Panc1 (cell line): ENCODE measurements around the gene SLC35F1. TPM values are rescaled to one million over a fixed set of nuclear protein-coding genes. Genes with fewer than 3 reads are reported as not detected.

Experiments used
- ATAC-seq: fragments of 200-7000 bp; cut with Tn5 transposase; 2 replicates; pipeline ENCODE4 v1.9.1; 2020; ENCODE audit warnings: mild to moderate bottlenecking, moderate library complexity
- BruUV-seq: library from RNA; stranded (reverse); fragments of 400-500 nt; replicated peaks from 2 replicates; lab custom pipeline; 2021; lab: Mats Ljungman, UMichigan
- CTCF ChIA-PET: fragments of 300-600 bp; sonication (Branson Sonifier 250); formaldehyde crosslinking; loops from one replicate; lab custom pipeline; 2022; ENCODE audit warnings: antibody characterized with exemption; lab: Charles Lee
- POLR2A ChIA-PET: fragments of 300-600 bp; sonication (Branson Sonifier 250); formaldehyde crosslinking; loops from one replicate; lab custom pipeline; 2022; ENCODE audit warnings: antibody characterized with exemption; lab: Charles Lee
- DNase-seq: peaks from one replicate; pipeline ENCODE4 v3.0.0-alpha.2; 2010; ENCODE audit warnings: low read depth, low spot score
- H3K27ac ChIP-seq: 2 replicates; pipeline ENCODE4 v1.5.1; 2011; ENCODE audit warnings: mild to moderate bottlenecking, low read length, inconsistent platforms
- H3K27me3 ChIP-seq: fragments of 200-500 bp; sonication (Bioruptor generic); 2 replicates; pipeline ENCODE4 v1.6.0; 2014; ENCODE audit warnings: low read length, inconsistent platforms; ENCODE audit not compliant: control insufficient read depth, insufficient read depth
- H3K36me3 ChIP-seq: fragments of 200-500 bp; sonication (Bioruptor generic); 2 replicates; pipeline ENCODE4 v1.5.1; 2014; ENCODE audit warnings: inconsistent platforms, mild to moderate bottlenecking, low read length, moderate library complexity; ENCODE audit not compliant: control insufficient read depth, insufficient read depth
- H3K4me1 ChIP-seq: 2 replicates; pipeline ENCODE4 v1.5.1; 2011; ENCODE audit warnings: inconsistent platforms, mild to moderate bottlenecking, low read length, moderate library complexity; ENCODE audit not compliant: control insufficient read depth, insufficient read depth
- H3K4me3 ChIP-seq, 2 experiments: 2 replicates each; pipeline ENCODE4 v1.5.1; 2011 to 2012; ENCODE audit warnings: low read depth in 2 of 2, low read length in 2 of 2, mild to moderate bottlenecking in 2 of 2, inconsistent platforms in 1 of 2, moderate library complexity in 1 of 2
- H3K9me3 ChIP-seq: fragments of 200-500 bp; sonication (Bioruptor generic); 2 replicates; pipeline ENCODE4 v1.5.1; 2014; ENCODE audit warnings: low read depth, mild to moderate bottlenecking, inconsistent platforms, low read length, moderate library complexity; ENCODE audit not compliant: control insufficient read depth, insufficient read depth
- CTCF ChIP-seq: fragments of 450-650 bp; IDR thresholded peaks from 2 replicates; pipeline ENCODE4 v1.5.1; 2017; ENCODE audit warnings: mild to moderate bottlenecking
- POLR2AphosphoS5 ChIP-seq: IDR thresholded peaks from 2 replicates; pipeline ENCODE4 v1.6.1; 2012; ENCODE audit warnings: mild to moderate bottlenecking, low read depth, low read length, moderate library complexity
- REST ChIP-seq, 2 experiments: IDR thresholded peaks; 2 replicates each; pipeline ENCODE4 v1.6.1; 2011 to 2012; ENCODE audit warnings: low read depth in 2 of 2, control low read depth in 1 of 2, low read length in 1 of 2, mild to moderate bottlenecking in 1 of 2, moderate library complexity in 1 of 2; ENCODE audit not compliant: insufficient read depth in 1 of 2
- SIN3A ChIP-seq: IDR thresholded peaks from 2 replicates; pipeline ENCODE4 v1.6.1; 2012; ENCODE audit warnings: low read depth, mild to moderate bottlenecking, low read length, moderate library complexity, borderline replicate concordance; ENCODE audit not compliant: insufficient read depth
- TCF7L2 ChIP-seq: IDR thresholded peaks from 2 replicates; pipeline ENCODE4 v1.6.1; 2011; ENCODE audit warnings: mild to moderate bottlenecking, low read depth, low read length, inconsistent platforms
- in situ Hi-C: cut with HindIII; loops from 2 replicates; pipeline ENCODE4 v1.10.0; 2016; ENCODE audit warnings: low sequenced_read_pairs, low pct_unique_long_range_greater_than_20kb
- intact Hi-C: fragments of 100-400 bp; cut with micrococcal nuclease; formaldehyde crosslinking; loops from one replicate; pipeline ENCODE4 v1.10.0; 2022; ENCODE audit not compliant: unreplicated experiment
- total RNA-seq: library from RNA; stranded (reverse); gene quantifications from one replicate; pipeline ENCODE4 v1.2.1, GENCODE V29; 2021; ENCODE audit not compliant: unreplicated experiment

Gene SLC35F1
- total RNA-seq, 1 experiment from 2014 or later = not detected

- DNase-seq (no peak), ATAC-seq (no peak)
- H3K36me3 ChIP-seq = no peaks in the 10 kb centered on the region
- no TSS peak for BruUV-seq
- no peaks in the 10 kb centered on the region for H3K4me1 ChIP-seq
- ChIA-PET CTCF (no interaction called here), POLR2A (no interaction called here)
- no peaks in the 10 kb centered on the region for H3K9me3 ChIP-seq
- in situ Hi-C loops (no loop called here), intact Hi-C loops (loop anchor here (5.0 to 10.0 kb wide), 3 partner anchors 287 to 577 kb away; no protein-coding TSS in a partner anchor)
- TF ChIP-seq SIN3A = no peak
- TF ChIP-seq REST (IDR thresholded peaks at IDR 0.05; ENCODE audit: insufficient read depth in 1 of 2, low read depth in 2 of 2, low read length in 1 of 2) = no peak
- no peak for TF ChIP-seq CTCF
- no peak for TF ChIP-seq TCF7L2
- TF ChIP-seq POLR2AphosphoS5 = no peak
- no peaks in the 10 kb centered on the region for H3K27me3 ChIP-seq
- H3K27ac ChIP-seq = no peak overlapping the region
- H3K4me3 ChIP-seq = no peak overlapping the region
Measured at GRCh38 chr6:117974914-117975627, 68.0 kb downstream of the SLC35F1 start.

- POLR2A ChIA-PET = no interaction called here
- Histone ChIP-seq H3K4me3 (no peak overlapping the region), H3K27me3 (no peaks in the 10 kb centered on the region), H3K9me3 (no peaks in the 10 kb centered on the region), H3K4me1 (no peaks in the 10 kb centered on the region), H3K27ac (no peak overlapping the region), H3K36me3 (no peaks in the 10 kb centered on the region)
- intact Hi-C loops (loop anchor here (5.0 to 10.0 kb wide), 3 partner anchors 286 to 576 kb away; no protein-coding TSS in a partner anchor), in situ Hi-C loops (no loop called here)
- no TSS peak for BruUV-seq
- TF ChIP-seq TCF7L2 (no peak), CTCF (peak; percentile 80; the same call in 1 of the 2 replicates)
- DNase-seq = peak; percentile 15
- CTCF ChIA-PET = interaction anchor here (0.8 kb wide), 1 partner anchor 288 kb away, joined by 4 read pairs; no protein-coding TSS in a partner anchor
- ATAC-seq = peak; percentile 78; the same call in 1 of the 2 replicates
Measured at GRCh38 chr6:117976030-117976651, 69.1 kb downstream of the SLC35F1 start.
